ENCODE data around the gene GPR87.
A peak's percentile ranks its signal among the peaks of the same experiment; 100 is the strongest.

GPR87 gene

GRCh38 chr3:151316267-151316991 lies at the start of gene GPR87:
GPR87 (minus strand) TSS chr3:151316820; CDS start chr3:151300100, 16,720 bp downstream.
- no peaks in the 10 kb centered on the region for H3K4me1 ChIP-seq
- H3K9me3 ChIP-seq, result no peaks in the 10 kb centered on the region
- no peak within 1 kb of the TSS for H3K4me3 ChIP-seq
- H3K4me2 ChIP-seq, result no peak within 1 kb of the TSS
- H3K27ac ChIP-seq, result no peak within 1 kb of the TSS
- TF ChIP-seq Cebpa-rat (IDR thresholded peaks at IDR 0.05), result no peak
- H3K27me3 ChIP-seq, result no peaks in the 10 kb centered on the region
- no peak within 1 kb of the TSS for H3K9ac ChIP-seq
- H4K20me1 ChIP-seq, result no peaks in the 10 kb centered on the region
- H3K36me3 ChIP-seq, result no peaks in the 10 kb centered on the region

GRCh38 chr3:151362751-151363174 lies 46.1 kb upstream of the GPR87 start:
- H3K9me3 ChIP-seq, result no peaks in the 10 kb centered on the region
- H3K27me3 ChIP-seq, result no peaks in the 10 kb centered on the region
- no peaks in the 10 kb centered on the region for H3K4me1 ChIP-seq
- no peak for TF ChIP-seq Cebpa-rat (IDR thresholded peaks at IDR 0.05)
- no peak overlapping the region for H3K4me2 ChIP-seq
- H3K9ac ChIP-seq, result no peak overlapping the region
- no peak overlapping the region for H3K4me3 ChIP-seq
- no peak overlapping the region for H3K27ac ChIP-seq
- H3K36me3 ChIP-seq, result peaks cover 5% of the 10 kb centered on the region; the same call in 1 of the 2 replicates
- H4K20me1 ChIP-seq, result no peaks in the 10 kb centered on the region

- Histone ChIP-seq H3K27me3 (no peaks in the 10 kb centered on the region), H3K27ac (no peak overlapping the region), H4K20me1 (no peaks in the 10 kb centered on the region), H3K36me3 (peaks cover 5% of the 10 kb centered on the region), H3K9ac (no peak overlapping the region), H3K4me3 (no peak overlapping the region), H3K4me2 (no peak overlapping the region), H3K9me3 (no peaks in the 10 kb centered on the region), H3K4me1 (peaks cover 2% of the 10 kb centered on the region)
- TF ChIP-seq Cebpa-rat (IDR thresholded peaks at IDR 0.05), result no peak
These were observed 40.8 kb upstream of the GPR87 start for GRCh38 chr3:151357463-151357850.

- H3K4me2 ChIP-seq, result no peak overlapping the region
- H3K9me3 ChIP-seq, result no peaks in the 10 kb centered on the region
- peaks cover 5% of the 10 kb centered on the region for H3K36me3 ChIP-seq
- H3K4me1 ChIP-seq, result peaks cover 8% of the 10 kb centered on the region
- H3K9ac ChIP-seq, result no peak overlapping the region
- no peaks in the 10 kb centered on the region for H3K27me3 ChIP-seq
- H3K4me3 ChIP-seq, result no peak overlapping the region
- H3K27ac ChIP-seq, result no peak overlapping the region
- TF ChIP-seq Cebpa-rat (IDR thresholded peaks at IDR 0.05), result no peak
- H4K20me1 ChIP-seq, result no peaks in the 10 kb centered on the region
These were observed 40.3 kb upstream of the GPR87 start for GRCh38 chr3:151356794-151357462.

GRCh38 chr3:151351648-151352047 lies 35.0 kb upstream of the GPR87 start:
- Histone ChIP-seq H4K20me1 (no peaks in the 10 kb centered on the region), H3K4me1 (peaks cover 17% of the 10 kb centered on the region), H3K4me2 (peak overlapping the region; percentile 52), H3K4me3 (no peak overlapping the region), H3K9me3 (no peaks in the 10 kb centered on the region), H3K27ac (peak overlapping the region; percentile 33; the same call in 1 of the 2 replicates), H3K9ac (no peak overlapping the region), H3K27me3 (no peaks in the 10 kb centered on the region), H3K36me3 (peaks cover 5% of the 10 kb centered on the region)
- TF ChIP-seq Cebpa-rat (IDR thresholded peaks at IDR 0.05), result no peak

GRCh38 chr3:151351219-151351618 lies 34.6 kb upstream of the GPR87 start:
- Histone ChIP-seq H3K4me1 (peaks cover 17% of the 10 kb centered on the region), H3K36me3 (peaks cover 5% of the 10 kb centered on the region), H3K4me3 (no peak overlapping the region), H4K20me1 (no peaks in the 10 kb centered on the region), H3K9me3 (no peaks in the 10 kb centered on the region), H3K27ac (peak overlapping the region; percentile 33; the same call in 1 of the 2 replicates), H3K9ac (no peak overlapping the region), H3K27me3 (no peaks in the 10 kb centered on the region), H3K4me2 (peak overlapping the region; percentile 52)
- no peak for TF ChIP-seq Cebpa-rat (IDR thresholded peaks at IDR 0.05)

- H3K27ac ChIP-seq, result no peak overlapping the region
- H3K4me2 ChIP-seq, result no peak overlapping the region
- no peaks in the 10 kb centered on the region for H4K20me1 ChIP-seq
- no peaks in the 10 kb centered on the region for H3K36me3 ChIP-seq
- H3K27me3 ChIP-seq, result no peaks in the 10 kb centered on the region
- no peak overlapping the region for H3K9ac ChIP-seq
- H3K9me3 ChIP-seq, result no peaks in the 10 kb centered on the region
- no peak overlapping the region for H3K4me3 ChIP-seq
- TF ChIP-seq Cebpa-rat (IDR thresholded peaks at IDR 0.05), result no peak
- peaks cover 17% of the 10 kb centered on the region for H3K4me1 ChIP-seq
These were observed 34.0 kb upstream of the GPR87 start for GRCh38 chr3:151350656-151351055.

- Histone ChIP-seq H3K9me3 (no peaks in the 10 kb centered on the region), H3K4me3 (no peak overlapping the region), H4K20me1 (no peaks in the 10 kb centered on the region), H3K27me3 (no peaks in the 10 kb centered on the region), H3K4me2 (no peak overlapping the region), H3K27ac (no peak overlapping the region), H3K4me1 (peaks cover 15% of the 10 kb centered on the region), H3K36me3 (no peaks in the 10 kb centered on the region), H3K9ac (no peak overlapping the region)
- no peak for TF ChIP-seq Cebpa-rat (IDR thresholded peaks at IDR 0.05)
These were observed 30.8 kb upstream of the GPR87 start for GRCh38 chr3:151347432-151347831.

GRCh38 chr3:151346292-151346691 lies 29.7 kb upstream of the GPR87 start:
- H3K4me2 ChIP-seq, result no peak overlapping the region
- H3K27ac ChIP-seq, result no peak overlapping the region
- H3K9me3 ChIP-seq, result no peaks in the 10 kb centered on the region
- H3K4me1 ChIP-seq, result peaks cover 3% of the 10 kb centered on the region
- H3K36me3 ChIP-seq, result no peaks in the 10 kb centered on the region
- no peak overlapping the region for H3K4me3 ChIP-seq
- TF ChIP-seq Cebpa-rat (IDR thresholded peaks at IDR 0.05), result no peak
- no peaks in the 10 kb centered on the region for H3K27me3 ChIP-seq
- no peaks in the 10 kb centered on the region for H4K20me1 ChIP-seq
- H3K9ac ChIP-seq, result no peak overlapping the region

GRCh38 chr3:151345859-151346258 lies 29.2 kb upstream of the GPR87 start:
- Histone ChIP-seq H3K27me3 (no peaks in the 10 kb centered on the region), H3K4me3 (no peak overlapping the region), H3K9ac (no peak overlapping the region), H3K4me2 (no peak overlapping the region), H4K20me1 (no peaks in the 10 kb centered on the region), H3K36me3 (no peaks in the 10 kb centered on the region), H3K27ac (no peak overlapping the region), H3K4me1 (no peaks in the 10 kb centered on the region), H3K9me3 (no peaks in the 10 kb centered on the region)
- TF ChIP-seq Cebpa-rat (IDR thresholded peaks at IDR 0.05), result no peak
